ENCODE data around the gene UGT1A8.

DNA sequence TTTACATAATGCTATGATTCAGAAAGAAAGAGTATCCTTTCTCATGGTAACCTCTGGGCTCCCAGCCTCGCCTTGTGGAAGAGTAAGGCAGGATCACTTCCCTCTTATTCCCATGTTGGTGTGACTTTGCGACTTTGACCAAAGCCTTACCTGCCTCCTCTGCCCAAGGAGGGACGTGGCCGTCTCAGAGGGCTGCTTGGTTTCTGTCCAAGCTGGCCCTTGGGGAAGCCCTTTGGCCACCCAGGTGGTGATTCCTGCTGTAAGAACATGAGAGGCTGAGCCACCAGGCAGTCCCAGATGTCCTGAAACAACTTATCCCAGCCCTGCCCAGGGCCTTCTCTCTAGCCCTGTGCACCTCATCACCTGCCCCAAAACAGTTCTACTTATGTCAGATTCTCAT, 81.3 kb downstream of the UGT1A8 start:
- TF ChIP-seq EZH2 (IDR thresholded peaks at IDR 0.05; ENCODE audit: insufficient read depth, poor library complexity, severe bottlenecking) (no peak), EZH2phosphoT487 (IDR thresholded peaks at IDR 0.05; ENCODE audit: insufficient read depth, low read depth) (no peak)

Measured in GM23248 (cell line).